Measurements from ENCODE around the gene CTNNA2.

Gene CTNNA2

DNA sequence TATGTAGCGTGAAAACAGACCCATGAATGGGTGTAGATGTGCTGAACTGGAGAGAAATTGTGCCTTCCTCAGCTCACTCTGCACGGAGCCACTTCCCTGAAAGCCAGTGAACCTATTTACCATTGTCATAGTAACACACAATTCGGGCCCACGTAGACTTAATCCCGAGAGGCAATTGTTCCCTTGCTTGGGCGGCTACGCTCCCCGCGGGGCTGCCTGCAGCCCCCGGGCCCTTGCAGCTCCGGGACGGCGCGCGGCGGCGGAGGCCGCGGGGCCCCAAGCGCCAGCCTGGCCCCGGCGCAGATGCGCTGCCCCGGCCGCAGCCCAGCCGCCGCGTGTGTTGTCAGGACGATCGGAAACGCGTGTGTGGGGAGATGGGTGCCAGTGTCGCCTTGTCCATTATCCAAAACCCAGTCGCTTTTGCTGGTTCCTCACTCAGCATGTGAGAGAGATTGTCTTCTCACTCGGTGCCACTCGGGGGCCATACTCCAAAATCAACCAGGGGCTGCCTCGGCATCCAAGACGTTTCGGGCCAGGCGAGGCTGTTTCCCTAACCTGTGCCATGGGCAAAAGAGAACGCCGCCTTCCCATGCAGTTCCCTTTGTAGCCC, 809.6 kb downstream of the CTNNA2 start:
- TF ChIP-seq SIN3A (IDR thresholded peaks at IDR 0.05; ENCODE audit: borderline replicate concordance, insufficient read depth, low read length) (no peak), TAF1 (IDR thresholded peaks at IDR 0.05; ENCODE audit: borderline replicate concordance, insufficient read depth, low read length) (no peak), FOXP2 (optimal IDR thresholded peaks at IDR 0.05; ENCODE audit: borderline replicate concordance, extremely low read depth, extremely low read length, insufficient read depth) (no peak), POLR2AphosphoS5 (IDR thresholded peaks at IDR 0.05; ENCODE audit: low read depth, low read length) (no peak)
- TF ChIP-seq, protein P1, sequence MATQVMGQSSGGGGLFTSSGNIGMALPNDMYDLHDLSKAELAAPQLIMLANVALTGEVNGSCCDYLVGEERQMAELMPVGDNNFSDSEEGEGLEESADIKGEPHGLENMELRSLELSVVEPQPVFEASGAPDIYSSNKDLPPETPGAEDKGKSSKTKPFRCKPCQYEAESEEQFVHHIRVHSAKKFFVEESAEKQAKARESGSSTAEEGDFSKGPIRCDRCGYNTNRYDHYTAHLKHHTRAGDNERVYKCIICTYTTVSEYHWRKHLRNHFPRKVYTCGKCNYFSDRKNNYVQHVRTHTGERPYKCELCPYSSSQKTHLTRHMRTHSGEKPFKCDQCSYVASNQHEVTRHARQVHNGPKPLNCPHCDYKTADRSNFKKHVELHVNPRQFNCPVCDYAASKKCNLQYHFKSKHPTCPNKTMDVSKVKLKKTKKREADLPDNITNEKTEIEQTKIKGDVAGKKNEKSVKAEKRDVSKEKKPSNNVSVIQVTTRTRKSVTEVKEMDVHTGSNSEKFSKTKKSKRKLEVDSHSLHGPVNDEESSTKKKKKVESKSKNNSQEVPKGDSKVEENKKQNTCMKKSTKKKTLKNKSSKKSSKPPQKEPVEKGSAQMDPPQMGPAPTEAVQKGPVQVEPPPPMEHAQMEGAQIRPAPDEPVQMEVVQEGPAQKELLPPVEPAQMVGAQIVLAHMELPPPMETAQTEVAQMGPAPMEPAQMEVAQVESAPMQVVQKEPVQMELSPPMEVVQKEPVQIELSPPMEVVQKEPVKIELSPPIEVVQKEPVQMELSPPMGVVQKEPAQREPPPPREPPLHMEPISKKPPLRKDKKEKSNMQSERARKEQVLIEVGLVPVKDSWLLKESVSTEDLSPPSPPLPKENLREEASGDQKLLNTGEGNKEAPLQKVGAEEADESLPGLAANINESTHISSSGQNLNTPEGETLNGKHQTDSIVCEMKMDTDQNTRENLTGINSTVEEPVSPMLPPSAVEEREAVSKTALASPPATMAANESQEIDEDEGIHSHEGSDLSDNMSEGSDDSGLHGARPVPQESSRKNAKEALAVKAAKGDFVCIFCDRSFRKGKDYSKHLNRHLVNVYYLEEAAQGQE (IDR thresholded peaks at IDR 0.05; ENCODE audit: insufficient read depth in 1 of 2, low read depth in 2 of 2, low read length in 2 of 2) = no peak

DNA sequence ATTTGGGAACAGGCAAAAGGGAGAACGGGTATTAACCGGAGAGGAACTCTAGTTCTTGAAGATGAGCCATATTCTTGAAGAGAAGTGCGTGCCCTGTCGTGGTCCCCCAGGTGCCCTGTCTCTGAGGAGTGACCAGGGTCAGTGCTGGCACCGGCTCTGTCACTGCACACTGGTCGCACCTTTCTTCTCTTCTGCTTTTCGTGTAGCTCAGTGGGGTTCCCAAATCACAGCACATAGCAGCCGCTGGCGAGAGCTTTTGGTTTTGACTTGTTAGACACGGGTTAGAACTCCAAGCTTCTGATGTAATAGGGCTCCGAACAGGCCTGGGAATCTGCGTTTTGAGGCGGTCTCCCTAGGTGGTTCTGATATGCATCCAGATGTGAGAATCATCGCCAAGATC, 810.1 kb downstream of the CTNNA2 start:
- TF ChIP-seq SIN3A (IDR thresholded peaks at IDR 0.05; ENCODE audit: borderline replicate concordance, insufficient read depth, low read length) = no peak
- TF ChIP-seq POLR2AphosphoS5 (IDR thresholded peaks at IDR 0.05; ENCODE audit: low read depth, low read length) = no peak
- TF ChIP-seq TAF1 (IDR thresholded peaks at IDR 0.05; ENCODE audit: borderline replicate concordance, insufficient read depth, low read length) = no peak
- TF ChIP-seq, protein P1 (IDR thresholded peaks at IDR 0.05; ENCODE audit: insufficient read depth in 1 of 2, low read depth in 2 of 2, low read length in 2 of 2) = no peak
- no peak for TF ChIP-seq FOXP2 (optimal IDR thresholded peaks at IDR 0.05; ENCODE audit: borderline replicate concordance, extremely low read depth, extremely low read length, insufficient read depth)

DNA sequence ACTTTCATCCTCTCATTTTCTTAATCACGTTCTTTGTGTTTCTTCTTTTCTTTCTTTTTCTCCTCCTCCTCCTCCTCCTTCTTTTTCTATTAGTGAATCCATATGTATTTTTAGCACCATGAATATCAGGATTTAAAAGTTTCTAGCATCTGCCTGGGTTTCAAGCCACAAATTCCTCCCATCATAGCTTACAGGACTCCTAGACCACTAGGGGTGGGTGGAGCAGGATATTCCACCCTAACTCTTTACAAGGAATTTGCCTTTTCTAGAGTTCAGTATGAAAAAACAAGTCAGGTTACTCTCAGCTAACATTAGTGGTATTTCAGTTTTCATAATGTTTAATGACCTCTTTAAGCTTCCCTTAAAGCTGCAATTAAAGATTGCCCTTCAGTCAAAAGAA, 810.8 kb downstream of the CTNNA2 start:
- no peak for TF ChIP-seq TAF1 (IDR thresholded peaks at IDR 0.05; ENCODE audit: borderline replicate concordance, insufficient read depth, low read length)
- no peak for TF ChIP-seq FOXP2 (optimal IDR thresholded peaks at IDR 0.05; ENCODE audit: borderline replicate concordance, extremely low read depth, extremely low read length, insufficient read depth)
- TF ChIP-seq POLR2AphosphoS5 (IDR thresholded peaks at IDR 0.05; ENCODE audit: low read depth, low read length) = no peak
- TF ChIP-seq, protein P1 (IDR thresholded peaks at IDR 0.05; ENCODE audit: insufficient read depth in 1 of 2, low read depth in 2 of 2, low read length in 2 of 2) = no peak
- no peak for TF ChIP-seq SIN3A (IDR thresholded peaks at IDR 0.05; ENCODE audit: borderline replicate concordance, insufficient read depth, low read length)

DNA sequence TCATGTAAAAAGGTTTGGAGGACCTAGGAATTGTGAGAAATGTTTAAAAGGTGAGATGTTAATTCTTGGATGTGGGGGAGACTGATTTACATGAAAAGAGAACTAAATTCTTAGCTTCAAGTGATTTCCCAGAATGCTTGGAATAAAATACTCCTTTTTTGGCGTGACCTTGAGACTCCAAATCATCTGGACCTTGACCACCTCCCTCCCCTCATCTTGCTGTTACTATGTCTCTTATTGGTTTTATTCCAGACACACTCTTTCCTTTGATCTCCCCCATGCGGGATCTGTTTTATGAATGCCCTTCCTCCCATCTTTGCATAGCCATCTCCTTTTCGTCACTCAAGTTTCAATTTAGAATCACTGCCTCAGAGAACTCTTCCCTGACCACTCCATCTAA, 811.7 kb downstream of the CTNNA2 start:
- no peak for TF ChIP-seq TAF1 (IDR thresholded peaks at IDR 0.05; ENCODE audit: borderline replicate concordance, insufficient read depth, low read length)
- TF ChIP-seq POLR2AphosphoS5 (IDR thresholded peaks at IDR 0.05; ENCODE audit: low read depth, low read length) = no peak
- TF ChIP-seq, protein P1 (IDR thresholded peaks at IDR 0.05; ENCODE audit: insufficient read depth in 1 of 2, low read depth in 2 of 2, low read length in 2 of 2) = no peak
- TF ChIP-seq SIN3A (IDR thresholded peaks at IDR 0.05; ENCODE audit: borderline replicate concordance, insufficient read depth, low read length) = no peak
- TF ChIP-seq FOXP2 (optimal IDR thresholded peaks at IDR 0.05; ENCODE audit: borderline replicate concordance, extremely low read depth, extremely low read length, insufficient read depth) = no peak
